Uterus (tissue), 2 donors: ENCODE measurements around the gene GASK1A.

Experiments used
- CTCF ChIP-seq, 4 experiments: fragments of 200-600 bp in 2 of 4; fragments of 450-650 bp in 2 of 4; sonication (generic) in 2 of 4; IDR thresholded peaks; one replicate each; pipeline ENCODE4 v1.5.1; 2016 to 2019; ENCODE audit warnings: antibody characterized with exemption in 4 of 4, mild to moderate bottlenecking in 2 of 4, moderate library complexity in 1 of 4
- POLR2A ChIP-seq, 2 donors: fragments of 450-650 bp; IDR thresholded peaks; one replicate each; pipeline ENCODE4 v1.6.1; 2016; ENCODE audit warnings: antibody characterized with exemption in 2 of 2, mild to moderate bottlenecking in 1 of 2, moderate library complexity in 1 of 2

GRCh38 chr3:43061101-43061895, 82.2 kb downstream of the GASK1A start:
- no peak for TF ChIP-seq CTCF (IDR thresholded peaks at IDR 0.05)
- no peak for TF ChIP-seq POLR2A (IDR thresholded peaks at IDR 0.05)
